Uterus (tissue), 2 donors: ENCODE results near the gene GALNT5.

Experiments
- CTCF ChIP-seq, 4 experiments: fragments of 200-600 bp in 2 of 4; fragments of 450-650 bp in 2 of 4; sonication (generic) in 2 of 4; IDR thresholded peaks; one replicate each; pipeline ENCODE4 v1.5.1; 2016 to 2019; ENCODE audit warnings: antibody characterized with exemption in 4 of 4, mild to moderate bottlenecking in 2 of 4, moderate library complexity in 1 of 4
- POLR2A ChIP-seq, 2 donors: fragments of 450-650 bp; IDR thresholded peaks; one replicate each; pipeline ENCODE4 v1.6.1; 2016; ENCODE audit warnings: antibody characterized with exemption in 2 of 2, mild to moderate bottlenecking in 1 of 2, moderate library complexity in 1 of 2

GRCh38 chr2:157287160-157287559 is 29.7 kb downstream of the GALNT5 start:
- TF ChIP-seq CTCF (IDR thresholded peaks at IDR 0.05) (no peak), POLR2A (IDR thresholded peaks at IDR 0.05) (no peak)
